Measurements from ENCODE around the gene TMBIM1.

Gene TMBIM1

DNA sequence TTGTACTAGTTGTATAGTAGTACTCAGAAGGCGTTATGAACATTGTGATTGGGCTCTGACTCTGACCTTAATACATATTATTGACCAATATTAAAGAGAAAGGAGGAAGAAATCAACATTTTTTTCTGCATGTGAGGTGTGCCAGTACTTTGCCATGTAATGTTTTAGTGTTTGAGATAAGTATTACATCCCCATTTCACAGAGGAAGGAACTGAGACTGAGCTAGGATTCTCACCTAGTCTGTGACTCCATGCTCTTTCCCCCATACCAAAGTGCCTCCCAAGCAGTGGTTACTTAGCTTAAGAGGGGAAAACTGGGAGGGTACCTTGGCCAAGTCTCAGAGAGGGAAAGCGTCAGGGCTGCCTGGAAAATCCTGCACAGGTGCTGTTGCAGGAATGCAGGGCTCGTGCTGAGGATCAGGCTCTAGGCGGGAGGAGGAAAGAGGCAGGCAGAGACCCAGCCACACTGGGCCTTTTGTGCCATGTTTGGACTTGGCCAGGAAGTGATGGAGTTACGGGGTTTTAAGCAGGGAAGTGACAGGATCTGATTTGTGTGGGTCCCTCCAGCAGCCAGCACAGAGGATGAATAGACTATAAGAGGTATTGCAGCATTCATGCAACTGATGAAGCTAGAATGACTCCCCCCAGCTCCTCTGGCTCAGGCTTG is 20.3 kb downstream of the TMBIM1 start:
- no peak for DNase-seq (ENCODE audit: low read depth)

DNA sequence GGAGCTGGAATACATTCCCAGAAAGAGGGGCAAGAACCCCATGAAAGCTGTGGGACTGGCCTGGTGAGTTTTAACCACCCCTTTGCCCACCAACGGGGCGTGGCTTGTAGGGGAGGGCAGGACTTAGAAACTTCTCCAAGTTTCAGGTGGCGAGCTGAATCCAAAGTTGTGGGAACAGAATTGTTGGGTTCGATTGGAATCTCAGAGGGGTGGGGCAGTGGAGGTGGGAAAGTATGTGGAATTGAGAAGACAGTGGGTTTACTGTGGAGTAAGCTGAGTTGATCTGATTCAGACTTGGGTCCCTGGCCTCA is 20.9 kb downstream of the TMBIM1 start:
- no peak for DNase-seq (ENCODE audit: low read depth)

DNA sequence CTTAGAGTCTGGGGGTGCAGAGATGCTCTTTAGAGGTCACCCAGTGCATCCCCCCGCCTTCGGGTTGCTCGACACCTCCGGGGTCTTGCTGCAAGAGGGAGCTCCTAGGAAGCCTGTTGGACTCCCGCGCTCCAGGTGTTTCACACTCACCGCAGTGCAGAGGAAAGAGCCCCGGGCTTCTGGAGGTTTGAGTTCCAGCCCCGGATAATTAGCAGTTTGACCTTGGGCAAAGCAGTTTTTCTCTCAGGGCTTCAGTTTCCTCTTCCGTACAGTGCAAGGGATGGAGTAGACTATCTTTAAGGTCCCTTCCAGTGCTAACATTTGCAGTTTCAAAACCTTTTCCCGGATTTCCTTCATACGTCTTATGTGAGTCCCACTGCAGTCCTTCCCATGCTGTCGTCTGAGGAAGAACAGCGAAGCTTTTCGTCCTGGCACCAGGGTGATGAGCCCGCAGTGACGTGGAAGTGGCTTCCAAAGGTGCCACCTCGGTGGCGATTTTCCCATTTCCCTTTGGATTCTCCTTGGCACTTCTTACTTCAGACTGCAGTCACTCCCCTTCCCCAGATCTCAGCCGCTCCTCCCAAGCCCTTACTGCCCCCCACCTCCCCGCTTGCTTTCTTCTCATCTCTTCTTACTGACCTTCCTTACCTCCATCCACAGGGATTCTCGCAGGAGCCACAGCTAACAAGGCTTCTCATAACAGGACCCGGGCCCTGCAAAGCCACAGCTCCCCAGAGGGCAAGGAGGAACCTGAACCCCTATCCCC is 21.4 kb downstream of the TMBIM1 start:
- DNase-seq (ENCODE audit: low read depth) = no peak

DNA sequence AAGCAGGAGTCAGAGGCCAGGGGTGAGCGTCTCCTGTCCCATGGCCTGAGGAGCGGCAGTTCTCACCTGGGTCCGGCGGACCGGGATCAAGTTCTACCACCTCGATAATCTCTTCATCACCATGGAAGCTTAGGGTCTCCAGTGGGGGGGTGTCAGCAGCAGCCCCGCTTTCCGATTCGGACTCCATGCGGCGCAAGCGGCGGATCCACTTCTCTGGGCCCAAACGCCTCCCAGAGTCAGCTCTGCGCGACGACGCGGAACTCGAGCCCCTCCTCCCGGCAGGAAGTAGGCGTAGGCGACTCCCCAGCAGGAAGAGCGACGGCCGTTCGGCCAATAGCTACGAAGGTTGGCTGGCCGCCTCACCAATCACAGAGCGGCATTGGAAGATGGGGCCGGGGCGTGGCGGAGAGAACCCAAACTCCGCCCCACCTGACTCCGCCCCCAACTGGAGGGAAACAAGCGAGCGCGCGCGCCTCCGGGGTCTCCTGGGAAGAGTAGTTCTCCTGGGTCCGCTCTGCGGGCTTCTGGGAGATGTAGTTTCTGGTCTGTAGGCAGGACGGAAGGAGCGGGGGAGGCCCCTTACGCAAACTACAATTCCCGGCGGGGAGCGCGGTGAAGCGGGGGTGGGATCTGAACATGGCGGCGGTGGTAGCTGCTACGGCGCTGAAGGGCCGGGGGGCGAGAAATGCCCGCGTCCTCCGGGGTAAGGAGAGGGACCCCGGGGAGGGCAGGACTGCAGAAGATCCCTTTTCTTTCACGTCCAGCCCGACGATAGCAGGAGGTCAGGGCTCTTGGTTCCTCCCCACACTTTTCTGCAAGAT is 22.2 kb downstream of the TMBIM1 start, which contains the start of the genes AAMP and PNKD:
AAMP (minus strand) TSS at position 238 of the 821 bp plus-strand sequence; CDS start at position 187, 51 bp downstream.
PNKD (plus strand) TSS at position 620 of the 821 bp plus-strand sequence; CDS start at position 637, 17 bp downstream.
- peak; percentile 100 for DNase-seq (ENCODE audit: low read depth)

DNA sequence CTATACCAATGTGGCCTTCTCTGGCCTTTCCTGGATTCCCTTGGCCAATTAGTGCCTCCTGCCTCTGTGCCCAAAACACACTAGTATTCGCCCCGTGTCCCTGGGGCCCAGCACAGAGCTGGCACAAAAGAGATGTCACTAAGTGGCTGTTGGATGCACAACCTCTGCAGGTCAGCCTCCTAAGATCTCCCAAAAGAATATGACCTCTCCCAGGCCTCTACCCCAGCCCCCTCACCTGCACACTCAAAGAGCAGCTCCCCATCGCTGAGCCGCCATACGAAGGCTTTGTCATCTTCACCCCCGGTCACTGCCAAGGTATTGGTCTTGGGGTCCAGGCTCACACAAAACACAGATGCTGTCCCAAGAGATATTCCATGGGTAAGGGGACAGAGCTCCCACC is 25.0 kb downstream of the TMBIM1 start:
- no peak for DNase-seq (ENCODE audit: low read depth)

DNA sequence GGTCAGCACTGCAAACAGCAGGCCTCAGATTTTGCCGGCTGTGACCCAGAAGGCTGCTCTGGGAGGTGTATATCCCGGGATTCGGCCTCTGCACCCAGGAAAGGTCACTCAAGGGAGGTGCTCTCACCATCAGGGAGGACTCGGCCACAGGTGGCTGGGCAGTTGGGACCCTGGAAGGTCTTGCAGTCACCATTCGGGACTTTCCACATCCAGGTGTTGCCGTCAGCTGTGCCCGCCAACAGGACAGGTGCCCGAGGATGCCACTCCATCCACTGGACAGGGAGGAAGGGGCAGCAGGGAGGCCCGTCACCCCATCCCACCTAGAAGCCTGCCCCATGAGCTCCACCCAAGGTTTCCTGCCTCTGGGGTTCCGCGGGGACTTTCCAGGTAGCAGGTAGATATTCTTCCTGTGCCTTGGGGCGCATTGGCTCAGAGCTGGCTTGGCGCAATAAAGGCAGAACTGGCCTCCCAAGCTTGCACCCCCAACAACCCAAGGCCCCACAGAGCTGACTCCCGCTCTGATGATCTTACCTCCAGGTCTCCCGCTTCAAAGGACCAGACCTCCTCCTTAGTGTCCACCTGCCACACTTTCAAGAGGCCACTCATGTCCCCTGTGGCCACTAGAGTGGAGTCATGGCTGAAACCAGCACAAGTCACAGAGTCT is 25.9 kb downstream of the TMBIM1 start:
- no peak for DNase-seq (ENCODE audit: low read depth)

DNA sequence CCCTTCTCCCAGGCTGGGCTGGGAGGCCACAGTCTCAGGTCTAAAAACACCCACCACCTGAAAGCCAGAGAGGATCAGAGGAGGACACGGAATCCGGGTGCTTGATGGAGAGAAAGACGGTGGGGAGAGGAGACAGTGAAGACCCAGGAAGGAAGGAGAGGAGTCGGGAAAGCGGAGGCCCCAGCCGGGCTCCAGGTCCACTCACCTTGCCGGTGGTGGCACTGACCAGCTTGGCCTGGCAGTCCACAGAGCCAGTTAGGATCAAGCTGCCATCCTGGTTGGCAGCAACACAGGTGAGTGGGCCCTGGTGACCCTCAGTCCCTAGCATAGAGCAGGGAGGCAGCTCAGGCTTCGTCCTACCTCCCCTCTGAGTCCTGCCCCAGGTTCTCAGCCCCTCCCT is 26.7 kb downstream of the TMBIM1 start:
- no peak for DNase-seq (ENCODE audit: low read depth)

DNA sequence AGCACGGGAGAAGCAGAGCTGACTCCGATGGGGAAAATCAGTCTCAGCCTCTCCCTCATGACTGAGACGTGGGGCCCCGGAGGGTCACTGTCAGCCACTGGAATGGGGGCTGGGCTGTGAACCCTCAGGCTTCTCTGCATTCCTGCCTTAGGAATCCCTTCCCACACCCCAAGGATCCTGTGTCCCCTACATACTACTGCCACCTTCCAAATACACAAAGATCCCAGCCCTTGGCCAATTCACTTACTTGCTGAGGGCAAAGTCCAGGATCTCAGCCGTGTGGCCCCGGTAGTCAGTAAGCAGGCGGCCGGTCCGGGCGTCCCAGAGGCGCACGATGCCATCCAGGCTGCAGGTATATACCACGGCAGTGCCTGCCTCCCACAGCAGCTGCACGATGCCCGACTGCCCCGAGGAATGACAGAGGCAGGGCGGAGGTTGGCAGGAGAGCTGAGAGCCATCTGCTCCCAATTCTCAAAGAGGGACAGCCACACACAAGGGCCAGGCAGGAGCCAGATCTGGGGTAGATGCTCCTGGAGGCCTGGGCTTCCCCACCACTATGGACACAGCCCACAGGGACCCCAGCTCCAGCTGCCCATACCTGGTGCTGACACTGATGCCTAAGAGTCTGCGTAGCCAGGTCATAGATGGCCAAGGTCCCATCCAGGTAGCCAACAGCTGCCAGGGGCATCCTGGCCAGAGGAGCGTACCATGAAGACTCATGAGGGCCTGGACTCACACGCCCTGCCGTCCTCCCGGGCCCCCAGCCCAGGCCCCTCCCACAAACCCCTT is 27.3 kb downstream of the TMBIM1 start:
- DNase-seq (ENCODE audit: low read depth) = no peak

DNA sequence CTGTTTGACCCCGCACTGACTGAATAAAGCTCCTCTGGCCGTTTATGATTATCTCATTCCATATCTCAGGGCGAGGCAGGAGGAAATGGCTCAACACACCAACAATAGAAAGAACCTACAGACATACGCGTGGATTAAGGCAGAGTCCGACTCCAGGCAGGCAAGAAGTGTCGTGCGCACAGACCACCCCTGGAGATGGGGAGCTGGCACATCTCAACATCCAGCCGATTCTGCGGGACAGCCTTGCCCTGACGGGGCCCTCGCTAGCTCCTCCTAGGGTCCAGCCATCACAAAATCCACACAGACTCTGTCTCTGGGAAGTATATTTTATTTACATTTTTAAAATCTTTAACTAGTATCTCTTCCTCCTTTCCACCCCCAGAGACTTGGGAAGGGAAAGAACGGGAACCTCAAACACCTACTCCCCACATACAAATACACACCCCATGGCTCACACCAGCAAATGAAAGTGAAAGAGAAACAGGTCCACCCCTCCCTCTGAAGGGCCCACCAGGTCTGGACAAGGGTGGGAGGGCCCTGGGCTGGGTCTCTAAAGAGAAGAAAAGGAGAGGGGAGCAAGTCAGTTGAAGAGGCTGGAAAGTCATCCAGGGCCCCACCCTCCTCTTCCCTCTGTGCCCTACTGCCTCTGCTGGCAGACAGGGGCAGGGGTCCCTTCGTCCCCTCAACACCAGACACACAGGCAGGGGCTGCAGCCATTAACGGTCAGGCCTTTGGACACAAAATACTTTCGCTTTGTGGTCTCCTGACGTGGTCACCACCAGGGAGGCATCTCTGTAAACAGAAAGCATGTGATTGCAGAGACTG is 28.3 kb downstream of the TMBIM1 start:
- DNase-seq (ENCODE audit: low read depth) = no peak

DNA sequence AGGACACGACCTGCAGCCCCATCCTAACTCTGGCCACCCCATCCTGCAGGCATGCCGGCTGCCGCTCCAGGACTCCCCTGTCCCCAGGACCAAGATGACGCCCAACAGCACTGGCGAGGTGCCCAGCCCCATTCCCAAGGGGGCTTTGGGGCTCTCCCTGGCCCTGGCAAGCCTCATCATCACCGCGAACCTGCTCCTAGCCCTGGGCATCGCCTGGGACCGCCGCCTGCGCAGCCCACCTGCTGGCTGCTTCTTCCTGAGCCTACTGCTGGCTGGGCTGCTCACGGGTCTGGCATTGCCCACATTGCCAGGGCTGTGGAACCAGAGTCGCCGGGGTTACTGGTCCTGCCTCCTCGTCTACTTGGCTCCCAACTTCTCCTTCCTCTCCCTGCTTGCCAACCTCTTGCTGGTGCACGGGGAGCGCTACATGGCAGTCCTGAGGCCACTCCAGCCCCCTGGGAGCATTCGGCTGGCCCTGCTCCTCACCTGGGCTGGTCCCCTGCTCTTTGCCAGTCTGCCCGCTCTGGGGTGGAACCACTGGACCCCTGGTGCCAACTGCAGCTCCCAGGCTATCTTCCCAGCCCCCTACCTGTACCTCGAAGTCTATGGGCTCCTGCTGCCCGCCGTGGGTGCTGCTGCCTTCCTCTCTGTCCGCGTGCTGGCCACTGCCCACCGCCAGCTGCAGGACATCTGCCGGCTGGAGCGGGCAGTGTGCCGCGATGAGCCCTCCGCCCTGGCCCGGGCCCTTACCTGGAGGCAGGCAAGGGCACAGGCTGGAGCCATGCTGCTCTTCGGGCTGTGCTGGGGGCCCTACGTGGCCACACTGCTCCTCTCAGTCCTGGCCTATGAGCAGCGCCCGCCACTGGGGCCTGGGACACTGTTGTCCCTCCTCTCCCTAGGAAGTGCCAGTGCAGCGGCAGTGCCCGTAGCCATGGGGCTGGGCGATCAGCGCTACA is 29.4 kb downstream of the TMBIM1 start:
- DNase-seq (ENCODE audit: low read depth) = no peak

DNA sequence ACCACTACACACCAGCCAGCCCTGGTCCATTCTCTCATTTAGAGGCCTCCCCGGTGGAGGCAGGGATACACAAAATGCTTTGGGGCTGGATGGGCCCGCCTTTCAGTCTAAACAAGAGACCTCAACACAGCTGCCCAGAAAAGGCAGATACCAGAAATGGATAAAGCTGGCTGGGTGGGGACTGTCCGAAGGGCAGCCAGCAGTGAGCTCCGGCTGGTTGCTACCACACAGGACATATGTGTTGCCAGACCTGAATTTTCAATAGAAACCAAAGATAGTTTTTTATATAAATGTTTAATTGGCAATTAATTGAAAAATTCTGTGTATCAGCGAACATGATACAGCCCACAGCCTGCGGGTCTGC is 30.1 kb downstream of the TMBIM1 start:
- DNase-seq (ENCODE audit: low read depth) = no peak

DNA sequence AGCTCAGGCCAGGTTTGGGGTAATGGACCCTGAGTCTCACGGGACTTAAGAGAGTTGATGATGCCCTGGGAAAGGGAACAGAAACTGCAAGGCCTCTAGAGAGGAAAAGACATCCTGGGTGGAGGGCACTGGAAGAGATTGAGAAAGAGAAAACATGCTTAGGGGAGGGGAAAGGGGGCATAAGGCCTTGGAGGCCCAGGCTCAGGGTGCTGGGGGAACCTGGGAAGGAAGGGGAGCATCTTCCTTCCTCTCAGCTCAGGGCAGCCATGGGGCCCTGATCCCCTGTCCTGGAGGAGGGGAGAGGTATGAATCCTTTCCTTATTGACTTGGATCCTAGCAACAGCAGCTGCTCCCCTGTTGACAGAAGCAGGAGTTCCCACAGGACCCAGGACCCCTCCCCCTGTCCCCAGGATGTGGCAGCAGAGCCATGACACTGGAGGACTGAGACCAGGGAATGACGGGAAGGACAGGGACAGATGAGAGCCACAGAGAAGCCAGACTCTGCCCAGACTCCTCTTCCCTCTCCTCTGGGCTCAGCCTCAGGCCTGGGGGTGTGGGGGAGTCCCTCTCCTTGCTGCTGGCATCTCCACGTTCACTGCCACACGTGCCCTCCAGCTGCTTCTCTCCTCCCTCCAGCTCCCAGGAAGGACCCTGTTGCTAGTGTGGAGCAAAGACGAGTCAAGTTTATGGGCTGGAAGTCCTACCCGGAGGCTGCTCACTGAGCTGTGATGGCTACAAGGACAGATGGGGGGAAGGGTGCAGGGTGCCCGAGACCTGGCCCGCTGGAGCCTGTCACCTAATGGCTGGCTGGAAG is 30.7 kb downstream of the TMBIM1 start:
- DNase-seq (ENCODE audit: low read depth) = no peak

DNA sequence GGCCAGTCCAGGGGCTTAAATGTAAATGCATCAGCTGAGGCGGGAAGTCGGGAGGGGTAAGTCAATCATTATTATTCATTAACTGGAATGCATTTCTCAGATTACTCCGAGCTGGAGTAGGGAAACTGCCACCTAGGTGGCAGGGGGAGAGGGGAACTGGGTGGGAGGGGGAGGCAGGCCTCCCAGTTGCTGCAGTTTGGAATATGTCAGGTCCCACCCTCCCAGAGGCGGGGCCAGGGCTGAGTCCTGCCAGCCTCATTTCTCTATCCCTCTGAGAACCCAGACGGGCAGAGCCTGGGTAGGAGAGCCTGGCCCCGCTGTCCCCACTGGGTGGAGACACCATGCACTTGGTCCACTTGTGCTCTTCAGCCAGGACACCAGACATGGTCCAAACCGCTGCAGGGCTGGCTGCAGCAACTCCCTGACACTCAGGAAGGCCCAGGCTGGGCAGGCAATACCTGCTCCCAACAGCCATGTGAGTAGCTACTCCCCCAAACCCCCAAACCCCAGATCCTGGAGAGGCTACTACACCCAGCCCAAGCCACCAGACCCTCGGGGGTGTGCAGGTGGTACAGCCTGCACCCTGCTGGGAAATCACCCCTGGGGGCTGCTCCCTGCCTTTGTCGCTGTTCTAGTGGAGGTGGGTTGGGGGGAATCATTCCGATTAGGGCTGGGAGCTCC is 31.4 kb downstream of the TMBIM1 start, which contains the start of gene GPBAR1:
GPBAR1 (plus strand) TSS at position 274 of the 681 bp plus-strand sequence. CDS start 1,710 bp downstream, outside the sequence.
- DNase-seq (ENCODE audit: low read depth) = no peak

DNA sequence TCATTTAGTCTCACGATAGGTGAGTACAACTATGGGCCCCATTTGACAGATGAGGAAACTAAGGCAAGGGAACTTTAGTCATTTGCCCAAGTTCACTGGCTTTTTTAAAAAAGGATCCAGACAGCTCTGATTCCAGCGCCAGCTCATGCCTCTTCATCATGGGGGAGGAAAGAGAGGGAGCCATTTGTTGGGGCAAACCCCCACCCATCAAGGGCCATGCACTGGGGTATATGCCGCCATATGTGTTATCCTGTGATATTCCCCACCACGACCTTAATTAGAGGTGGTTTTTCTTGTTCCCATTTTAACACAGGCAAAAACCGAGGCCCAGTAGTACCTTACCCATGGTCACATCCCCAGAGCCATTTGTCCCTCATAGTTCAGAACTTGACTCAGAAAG is 32.1 kb downstream of the TMBIM1 start:
- no peak for DNase-seq (ENCODE audit: low read depth)

DNA sequence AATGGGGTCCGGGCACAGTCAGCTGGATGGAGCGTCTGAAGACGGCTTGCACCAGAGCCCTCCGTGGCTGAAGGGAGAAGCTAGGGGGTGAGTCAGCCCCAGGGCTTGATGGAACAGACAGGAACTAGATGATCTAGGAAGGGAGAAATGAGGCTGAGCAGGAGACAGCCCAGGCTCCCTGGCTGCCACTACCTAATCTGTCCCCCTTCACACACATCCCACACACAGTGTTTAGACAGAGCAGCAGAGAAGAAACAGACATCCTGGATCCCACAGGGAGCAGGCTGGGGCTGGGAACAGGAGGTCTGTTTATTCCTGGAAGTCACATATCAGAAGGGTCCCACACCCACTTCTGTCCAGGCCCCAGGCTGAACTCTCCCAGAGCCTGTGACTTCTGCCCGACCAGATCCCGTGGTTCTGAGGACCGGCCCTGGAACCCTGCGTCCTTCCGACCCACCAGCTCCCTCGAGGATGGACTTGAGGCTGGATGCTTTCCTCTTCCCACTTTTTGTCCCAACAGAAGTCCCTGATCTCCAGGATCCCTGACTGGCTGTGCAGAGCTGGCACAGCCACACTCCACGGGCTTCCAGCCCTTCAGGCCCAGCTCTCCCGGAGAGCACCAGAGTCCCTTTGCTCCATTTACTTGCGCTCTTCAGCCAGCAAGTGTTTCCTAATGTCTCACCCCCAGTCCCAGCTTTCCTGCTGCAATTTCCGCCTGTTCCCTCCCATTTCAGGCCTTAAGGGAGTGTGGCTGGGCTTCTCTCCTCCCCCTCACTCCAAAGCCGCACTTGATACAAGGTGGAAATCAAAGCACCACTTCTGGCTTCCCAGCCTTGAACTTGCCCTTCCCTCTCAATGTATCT is 33.0 kb downstream of the TMBIM1 start:
- DNase-seq (ENCODE audit: low read depth) = no peak

DNA sequence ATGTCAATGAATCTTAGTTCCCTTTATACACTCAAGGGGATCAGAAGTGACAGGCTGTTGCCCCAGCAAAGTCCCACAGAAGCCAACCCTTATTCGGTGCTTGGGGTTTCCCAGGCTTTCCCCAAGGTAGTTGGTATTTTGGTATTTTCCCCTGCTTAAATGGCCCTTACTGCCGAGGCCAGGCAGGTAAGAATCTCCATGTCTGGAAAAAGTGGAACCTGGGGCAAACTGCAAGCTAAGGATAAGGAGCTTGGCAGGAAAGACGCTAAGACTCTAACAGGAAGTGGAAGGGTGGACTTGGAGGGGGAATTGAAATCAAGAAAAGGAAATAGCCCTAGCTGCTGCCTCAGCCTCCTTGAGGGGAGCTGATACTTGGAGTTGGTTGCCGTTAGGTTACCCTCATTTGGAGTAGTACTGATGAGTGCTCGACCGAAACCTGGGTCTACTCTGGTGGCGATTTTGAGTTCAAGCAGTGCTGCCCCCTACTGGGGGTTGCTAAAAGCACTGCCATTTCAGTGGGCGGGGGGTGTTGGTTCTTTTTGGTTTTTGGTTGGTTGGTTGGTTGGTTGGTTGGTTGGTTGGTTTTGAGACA is 34.8 kb downstream of the TMBIM1 start:
- peak; percentile 45 for DNase-seq (ENCODE audit: low read depth)
